ENCODE data around the gene PTH2.
"Not testable (repeated sequence)": the region's sequence is repeated elsewhere in the genome, so short reads cannot be mapped to it uniquely, and the experiment has no call there.

PTH2 gene

GRCh38 chr19:49387936-49388372 is 35.3 kb downstream of the PTH2 start, which contains the start of gene KASH5:
TSS of gene KASH5 (plus strand) at chr19:49388249. CDS start at chr19:49390884, 2,635 bp downstream.
- in situ Hi-C loops (cut with HindIII; ENCODE audit: low sequenced_read_pairs) = no loop called here
- no peak within 1 kb of the TSS for H3K4me3 ChIP-seq (ENCODE audit: low read depth, low read length)
- no peak for TF ChIP-seq CTCF (IDR thresholded peaks at IDR 0.05; ENCODE audit: low read depth, low read length)
- peak; percentile 57 for DNase-seq (ENCODE audit: low read depth, low spot score)

- DNase-seq (ENCODE audit: low read depth, low spot score) = no peak
Measured at GRCh38 chr19:49383599-49383998, 39.6 kb downstream of the PTH2 start.

GRCh38 chr19:49382639-49383038 is 40.6 kb downstream of the PTH2 start:
- H3K4me3 ChIP-seq (ENCODE audit: low read depth, low read length) = no peak overlapping the region
- in situ Hi-C loops (cut with HindIII; ENCODE audit: low sequenced_read_pairs) = no loop called here
- TF ChIP-seq CTCF (IDR thresholded peaks at IDR 0.05; ENCODE audit: low read depth, low read length) = no peak
- no peak for DNase-seq (ENCODE audit: low read depth, low spot score)

More at GRCh38 chr19:49383599-49383998, 39.6 kb downstream of the PTH2 start:
- in situ Hi-C loops (cut with HindIII; ENCODE audit: low sequenced_read_pairs) = no loop called here
- no peak overlapping the region for H3K4me3 ChIP-seq (ENCODE audit: low read depth, low read length)
- no peak for TF ChIP-seq CTCF (IDR thresholded peaks at IDR 0.05; ENCODE audit: low read depth, low read length)

- no peak overlapping the region for H3K4me3 ChIP-seq (ENCODE audit: low read depth, low read length)
- DNase-seq (ENCODE audit: low read depth, low spot score) = no peak
- in situ Hi-C loops (cut with HindIII; ENCODE audit: low sequenced_read_pairs) = no loop called here
- TF ChIP-seq CTCF (IDR thresholded peaks at IDR 0.05; ENCODE audit: low read depth, low read length) = no peak
Measured at GRCh38 chr19:49380391-49380790, 42.9 kb downstream of the PTH2 start.

GRCh38 chr19:49378512-49378911 is 44.7 kb downstream of the PTH2 start:
- no peak for DNase-seq (ENCODE audit: low read depth, low spot score)
- no peak overlapping the region for H3K4me3 ChIP-seq (ENCODE audit: low read depth, low read length)
- in situ Hi-C loops (cut with HindIII; ENCODE audit: low sequenced_read_pairs) = no loop called here
- TF ChIP-seq CTCF (IDR thresholded peaks at IDR 0.05; ENCODE audit: low read depth, low read length) = no peak

GRCh38 chr19:49374665-49375434 is 48.4 kb downstream of the PTH2 start:
- no peak for DNase-seq (ENCODE audit: low read depth, low spot score)
- in situ Hi-C loops (cut with HindIII; ENCODE audit: low sequenced_read_pairs) = no loop called here
- no peak for TF ChIP-seq CTCF (IDR thresholded peaks at IDR 0.05; ENCODE audit: low read depth, low read length)
- H3K4me3 ChIP-seq (ENCODE audit: low read depth, low read length) = no peak overlapping the region

GRCh38 chr19:49373174-49373573 is 50.1 kb downstream of the PTH2 start:
- DNase-seq (ENCODE audit: low read depth, low spot score); H3K4me3 ChIP-seq (ENCODE audit: low read depth, low read length); in situ Hi-C loops (cut with HindIII; ENCODE audit: low sequenced_read_pairs): not testable (repeated sequence)
